ENCODE measurements around the gene PTPRD. TPM values are rescaled to one million over a fixed set of nuclear protein-coding genes. Genes with fewer than 3 reads are reported as not detected.

Gene PTPRD
- total RNA-seq, 1 experiment from 2014 or later, result 0.02 TPM

GRCh38 chr9:8534828-8535227 lies 2078.0 kb downstream of the PTPRD start:
- Histone ChIP-seq H3K36me3 (ENCODE audit: control insufficient read depth in 1 of 2, insufficient read depth in 2 of 2, low read length in 2 of 2) (no peaks in the 10 kb centered on the region), H3K27me3 (ENCODE audit: insufficient read depth, low read length) (no peaks in the 10 kb centered on the region), H3K9me2 (ENCODE audit: insufficient read depth) (no peaks in the 10 kb centered on the region), H3K27ac (ENCODE audit: low read depth, low read length) (no peak overlapping the region), H3K9ac (ENCODE audit: low read length) (no peak overlapping the region), H3K4me3 (replicated peaks in 1 of 2; ENCODE audit: low read depth in 1 of 2, low read length in 2 of 2) (no peak overlapping the region), H3K4me2 (ENCODE audit: low read length) (no peak overlapping the region), H3K4me1 (ENCODE audit: control insufficient read depth in 1 of 2, insufficient read depth in 2 of 2, low read length in 2 of 2) (no peaks in the 10 kb centered on the region), H3K79me2 (ENCODE audit: insufficient read depth, low read length) (no peaks in the 10 kb centered on the region), H2AFZ (ENCODE audit: low read depth, low read length, poor library complexity, severe bottlenecking) (no peak overlapping the region), H3K9me3 (ENCODE audit: control insufficient read depth in 1 of 2, insufficient read depth in 1 of 2, low read depth in 1 of 2, low read length in 2 of 2) (peaks cover 17 to 25% of the 10 kb centered on the region in 2 experiments; a peak in 3 of 4 replicates), H4K20me1 (ENCODE audit: insufficient read depth) (no peaks in the 10 kb centered on the region)
- CTCF ChIA-PET, result no interaction called here
- TF ChIP-seq POLR2AphosphoS5 (IDR thresholded peaks at IDR 0.05; ENCODE audit: low read depth, low read length), result no peak
- no peak for TF ChIP-seq SRF (IDR thresholded peaks at IDR 0.05; ENCODE audit: low read depth)
- no peak for TF ChIP-seq MAX (IDR thresholded peaks at IDR 0.05)
- no peak for TF ChIP-seq EZH2phosphoT487 (IDR thresholded peaks at IDR 0.05; ENCODE audit: borderline replicate concordance)
- TF ChIP-seq ZNF274 (IDR thresholded peaks at IDR 0.05; ENCODE audit: low read depth, low read length), result no peak
- no peak for TF ChIP-seq RAD21 (IDR thresholded peaks at IDR 0.05; ENCODE audit: low read depth)
- no peak for TF ChIP-seq CBX3 (IDR thresholded peaks at IDR 0.05; ENCODE audit: low read depth)
- TF ChIP-seq CEBPB (IDR thresholded peaks at IDR 0.05; ENCODE audit: low read depth), result no peak
- no peak for TF ChIP-seq YY1 (IDR thresholded peaks at IDR 0.05; ENCODE audit: extremely low read depth, insufficient replicate concordance, low read depth, low read length)
- no peak for TF ChIP-seq CTCF (IDR thresholded peaks at IDR 0.05 in 2 of 3, conservative IDR thresholded peaks at IDR 0.05 in 1 of 3; ENCODE audit: borderline replicate concordance in 1 of 3, insufficient read depth in 1 of 3, low read depth in 2 of 3, low read length in 2 of 3)
- TF ChIP-seq EGR1 (IDR thresholded peaks at IDR 0.05; ENCODE audit: low read depth), result no peak
- no peak for TF ChIP-seq ZFX (IDR thresholded peaks at IDR 0.05)
- no peak for TF ChIP-seq ZBTB33 (IDR thresholded peaks at IDR 0.05; ENCODE audit: extremely low read depth, insufficient replicate concordance, low read length)
- TF ChIP-seq JUND (IDR thresholded peaks at IDR 0.05), result no peak
- TF ChIP-seq TCF7L2 (IDR thresholded peaks at IDR 0.05; ENCODE audit: borderline replicate concordance, extremely low read depth, insufficient read depth, insufficient read length), result no peak
- TF ChIP-seq SP1 (IDR thresholded peaks at IDR 0.05; ENCODE audit: low read depth), result no peak
- no peak for TF ChIP-seq POLR2A (IDR thresholded peaks at IDR 0.05; ENCODE audit: borderline replicate concordance, extremely low read depth, insufficient read depth, insufficient read length)
- TF ChIP-seq ELF1 (IDR thresholded peaks at IDR 0.05; ENCODE audit: borderline replicate concordance, low read depth), result no peak
- no peak for TF ChIP-seq FOSL1 (IDR thresholded peaks at IDR 0.05; ENCODE audit: low read depth)
- ATAC-seq (no peak), DNase-seq (ENCODE audit: low read depth, low spot score) (no peak)
- BruUV-seq (replicated peaks), result no TSS peak
- RAD21 ChIA-PET (ENCODE audit: low non-redundant PET in 1 of 2, low total read pairs in 2 of 2, uncharacterized antibody in 2 of 2, unreplicated experiment in 2 of 2), result no interaction called here
- POLR2A ChIA-PET, result no interaction called here
- intact Hi-C loops (cut with micrococcal nuclease), result no loop called here
